BJ (cell line): ENCODE data around the gene CNTN2. TPM values are rescaled to one million over a fixed set of nuclear protein-coding genes. Genes with fewer than 3 reads are reported as not detected.

ENCODE experiments used
- CTCF ChIA-PET: fragments of 350-600 bp; formaldehyde crosslinking; extraction: SDS; loops from one replicate; lab custom pipeline; 2021; ENCODE audit warnings: antibody characterized with exemption, inconsistent platforms; lab: Yijun Ruan, JAX
- POLR2A ChIA-PET: fragments of 300-600 bp; sonication (Branson Sonifier 250); formaldehyde crosslinking; extraction: SDS; loops from one replicate; lab custom pipeline; 2021; ENCODE audit warnings: antibody characterized with exemption; lab: Charles Lee
- DNase-seq: peaks from one replicate; pipeline ENCODE4 v3.0.0-alpha.2; 2011; ENCODE audit warnings: low read depth
- H3K27me3 ChIP-seq: 2 replicates; pipeline ENCODE4 v1.6.0; 2011; ENCODE audit warnings: low read length; ENCODE audit not compliant: control insufficient read depth, insufficient read depth
- H3K36me3 ChIP-seq: 2 replicates; pipeline ENCODE4 v1.5.1; 2011; ENCODE audit warnings: low read length; ENCODE audit not compliant: control insufficient read depth, insufficient read depth
- H3K4me3 ChIP-seq: 2 replicates; pipeline ENCODE4 v1.5.1; 2011; ENCODE audit warnings: low read depth, mild to moderate bottlenecking, control low read depth, low read length
- polyA plus RNA-seq: library from polyadenylated mRNA; depleted of rRNA; stranded (reverse); fragments of >200 nt; gene quantifications from 2 replicates; pipeline ENCODE4 v1.2.3, GENCODE V29; 2011
- TF ChIP-seq, protein P1 (sequence below): IDR thresholded peaks from 2 replicates; pipeline ENCODE4 v1.5.1; 2011; ENCODE audit warnings: low read depth, mild to moderate bottlenecking, control low read depth, inconsistent platforms, low read length, moderate library complexity; ENCODE audit not compliant: insufficient read depth

The CNTN2 gene
- polyA plus RNA-seq, 1 experiment = not detected

DNA sequence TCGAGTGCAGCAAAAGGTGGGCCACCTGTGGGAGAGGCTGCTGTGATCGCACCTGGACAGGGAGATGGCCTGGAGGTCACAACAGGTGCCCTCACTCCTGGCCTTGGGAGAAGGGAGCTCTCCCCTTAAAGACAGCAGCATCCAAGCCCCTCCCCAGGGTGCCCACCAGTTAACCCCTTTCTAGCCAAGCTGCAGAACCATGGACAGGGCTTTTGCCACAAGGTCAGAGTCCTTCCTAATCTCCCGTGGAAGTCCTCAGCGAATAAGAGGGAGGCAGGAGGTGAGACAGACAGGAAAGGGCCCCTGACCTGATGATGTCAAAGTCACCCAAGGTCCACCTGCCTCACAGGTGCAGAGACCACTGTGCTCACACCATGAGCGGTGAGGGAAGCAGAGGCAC, 1.7 kb downstream of the CNTN2 start:
- peaks cover 44% of the 10 kb centered on the region for H3K27me3 ChIP-seq
- no peak for DNase-seq
- ChIA-PET POLR2A (no interaction called here), CTCF (interaction anchor here (1.9 kb wide), 1 partner anchor 17 kb away, joined by 4 read pairs; no protein-coding TSS in a partner anchor)
- H3K4me3 ChIP-seq = no peak overlapping the region
- H3K36me3 ChIP-seq = no peaks in the 10 kb centered on the region
- TF ChIP-seq, protein P1, sequence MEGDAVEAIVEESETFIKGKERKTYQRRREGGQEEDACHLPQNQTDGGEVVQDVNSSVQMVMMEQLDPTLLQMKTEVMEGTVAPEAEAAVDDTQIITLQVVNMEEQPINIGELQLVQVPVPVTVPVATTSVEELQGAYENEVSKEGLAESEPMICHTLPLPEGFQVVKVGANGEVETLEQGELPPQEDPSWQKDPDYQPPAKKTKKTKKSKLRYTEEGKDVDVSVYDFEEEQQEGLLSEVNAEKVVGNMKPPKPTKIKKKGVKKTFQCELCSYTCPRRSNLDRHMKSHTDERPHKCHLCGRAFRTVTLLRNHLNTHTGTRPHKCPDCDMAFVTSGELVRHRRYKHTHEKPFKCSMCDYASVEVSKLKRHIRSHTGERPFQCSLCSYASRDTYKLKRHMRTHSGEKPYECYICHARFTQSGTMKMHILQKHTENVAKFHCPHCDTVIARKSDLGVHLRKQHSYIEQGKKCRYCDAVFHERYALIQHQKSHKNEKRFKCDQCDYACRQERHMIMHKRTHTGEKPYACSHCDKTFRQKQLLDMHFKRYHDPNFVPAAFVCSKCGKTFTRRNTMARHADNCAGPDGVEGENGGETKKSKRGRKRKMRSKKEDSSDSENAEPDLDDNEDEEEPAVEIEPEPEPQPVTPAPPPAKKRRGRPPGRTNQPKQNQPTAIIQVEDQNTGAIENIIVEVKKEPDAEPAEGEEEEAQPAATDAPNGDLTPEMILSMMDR = no peak

DNA sequence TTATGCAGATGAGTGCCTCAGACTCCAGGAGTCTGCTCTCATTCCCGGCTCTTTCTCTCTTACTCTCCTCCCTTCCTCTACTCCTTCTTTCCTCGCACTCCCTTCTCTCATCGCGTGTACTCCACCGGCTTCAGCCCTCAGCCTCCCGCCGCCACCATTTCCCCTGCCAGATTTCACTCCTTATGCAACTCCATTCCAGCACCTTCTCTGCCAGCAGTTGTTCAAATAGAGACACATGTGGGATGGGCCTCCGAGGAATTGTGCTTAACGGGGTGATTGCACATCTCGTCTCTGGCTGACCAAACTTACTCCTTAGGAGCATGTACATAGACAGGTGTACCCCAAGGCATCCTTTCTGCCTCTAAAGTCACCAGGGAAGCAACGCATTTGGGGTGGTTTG, 2.1 kb downstream of the CNTN2 start:
- Histone ChIP-seq H3K27me3 (peaks cover 46% of the 10 kb centered on the region), H3K36me3 (no peaks in the 10 kb centered on the region), H3K4me3 (no peak overlapping the region)
- ChIA-PET CTCF (interaction anchor here (1.9 kb wide), 1 partner anchor 17 kb away, joined by 4 read pairs; no protein-coding TSS in a partner anchor), POLR2A (no interaction called here)
- no peak for DNase-seq
- TF ChIP-seq, protein P1 = no peak

DNA sequence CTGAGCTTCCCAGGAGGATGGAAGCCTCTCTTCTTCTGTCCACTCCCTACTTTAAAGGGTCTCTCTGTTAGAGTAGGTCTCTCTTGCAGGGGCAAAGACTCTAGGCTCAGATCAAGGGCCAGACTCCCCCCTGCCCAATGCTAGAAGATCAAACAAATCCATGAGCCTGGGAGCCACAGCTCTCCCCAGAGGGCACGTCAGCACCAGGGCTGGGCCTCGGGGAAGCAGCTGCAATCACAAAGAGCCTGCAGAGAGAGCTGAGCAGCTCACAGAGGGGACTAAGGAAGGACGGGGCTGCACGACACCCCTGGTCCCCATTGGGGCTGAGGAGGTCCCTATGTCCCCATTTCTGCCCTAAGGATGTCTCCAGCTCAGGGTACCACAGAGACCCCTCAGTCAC, 3.9 kb downstream of the CNTN2 start:
- ChIA-PET CTCF (interaction anchor here (1.4 kb wide), 1 partner anchor 57 kb away, joined by 4 read pairs; no protein-coding TSS in a partner anchor), POLR2A (no interaction called here)
- Histone ChIP-seq H3K36me3 (no peaks in the 10 kb centered on the region), H3K27me3 (peaks cover 39% of the 10 kb centered on the region), H3K4me3 (no peak overlapping the region)
- TF ChIP-seq, protein P1 = no peak
- DNase-seq = no peak

DNA sequence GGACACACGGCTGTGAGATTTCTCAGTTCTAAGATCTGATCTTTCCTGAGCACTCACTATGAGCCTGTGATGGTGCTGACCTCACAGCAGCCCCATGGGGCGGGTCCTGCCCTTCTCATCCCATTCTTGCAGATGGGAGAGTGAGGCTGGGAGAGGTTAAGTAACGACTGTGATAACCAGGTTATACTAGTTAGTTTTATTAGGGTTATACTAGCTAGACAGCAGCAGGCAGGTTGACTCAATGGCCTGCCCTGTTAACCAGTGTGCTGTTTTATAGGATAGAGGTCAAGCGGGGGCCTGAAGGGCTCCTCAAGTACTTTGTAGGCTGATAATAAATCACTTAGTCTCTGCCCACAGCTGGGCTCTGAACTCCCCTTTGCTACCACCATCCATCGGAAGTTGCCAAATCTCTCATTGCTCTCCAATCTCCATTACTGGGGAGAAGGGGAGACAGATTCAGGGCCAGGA, 4.8 kb downstream of the CNTN2 start:
- Histone ChIP-seq H3K27me3 (peaks cover 41% of the 10 kb centered on the region), H3K36me3 (no peaks in the 10 kb centered on the region), H3K4me3 (no peak overlapping the region)
- TF ChIP-seq, protein P1 = no peak
- CTCF ChIA-PET = interaction anchor here (0.7 to 1.9 kb wide), 4 partner anchors 14 to 214 kb away, joined by 3 to 12 read pairs (median 4); no protein-coding TSS in a partner anchor
- DNase-seq = no peak
- POLR2A ChIA-PET = no interaction called here

DNA sequence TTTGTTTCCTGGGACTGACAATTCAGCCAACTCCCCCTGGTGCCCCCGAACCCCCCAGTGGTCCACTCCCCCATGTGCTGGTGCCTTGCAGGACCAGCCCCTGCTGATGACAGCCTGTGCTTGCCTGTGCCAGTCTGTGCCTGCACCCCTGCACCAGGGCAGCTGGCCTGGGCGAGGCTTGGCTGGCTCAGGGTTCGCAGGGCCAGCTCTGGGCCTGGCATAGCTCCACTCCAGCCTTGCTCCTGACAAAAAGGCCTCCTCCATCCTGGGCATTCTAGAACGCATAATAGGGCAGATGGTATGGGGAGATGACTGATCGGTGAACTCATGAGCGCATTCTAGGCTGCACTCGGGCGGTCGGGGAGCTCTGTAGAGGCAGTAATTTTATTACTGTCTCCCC, 5.4 kb downstream of the CNTN2 start:
- ChIA-PET POLR2A (no interaction called here), CTCF (interaction anchor here (0.7 to 1.9 kb wide), 5 partner anchors 14 to 243 kb away, joined by 3 to 12 read pairs (median 3); no protein-coding TSS in a partner anchor)
- TF ChIP-seq, protein P1 = no peak
- Histone ChIP-seq H3K27me3 (peaks cover 41% of the 10 kb centered on the region), H3K4me3 (no peak overlapping the region), H3K36me3 (no peaks in the 10 kb centered on the region)
- no peak for DNase-seq
